ENCODE results near the gene SORCS2.
"Not testable (repeated sequence)": the region's sequence is repeated elsewhere in the genome, so short reads cannot be mapped to it uniquely, and the experiment has no call there.

SORCS2 gene

DNA sequence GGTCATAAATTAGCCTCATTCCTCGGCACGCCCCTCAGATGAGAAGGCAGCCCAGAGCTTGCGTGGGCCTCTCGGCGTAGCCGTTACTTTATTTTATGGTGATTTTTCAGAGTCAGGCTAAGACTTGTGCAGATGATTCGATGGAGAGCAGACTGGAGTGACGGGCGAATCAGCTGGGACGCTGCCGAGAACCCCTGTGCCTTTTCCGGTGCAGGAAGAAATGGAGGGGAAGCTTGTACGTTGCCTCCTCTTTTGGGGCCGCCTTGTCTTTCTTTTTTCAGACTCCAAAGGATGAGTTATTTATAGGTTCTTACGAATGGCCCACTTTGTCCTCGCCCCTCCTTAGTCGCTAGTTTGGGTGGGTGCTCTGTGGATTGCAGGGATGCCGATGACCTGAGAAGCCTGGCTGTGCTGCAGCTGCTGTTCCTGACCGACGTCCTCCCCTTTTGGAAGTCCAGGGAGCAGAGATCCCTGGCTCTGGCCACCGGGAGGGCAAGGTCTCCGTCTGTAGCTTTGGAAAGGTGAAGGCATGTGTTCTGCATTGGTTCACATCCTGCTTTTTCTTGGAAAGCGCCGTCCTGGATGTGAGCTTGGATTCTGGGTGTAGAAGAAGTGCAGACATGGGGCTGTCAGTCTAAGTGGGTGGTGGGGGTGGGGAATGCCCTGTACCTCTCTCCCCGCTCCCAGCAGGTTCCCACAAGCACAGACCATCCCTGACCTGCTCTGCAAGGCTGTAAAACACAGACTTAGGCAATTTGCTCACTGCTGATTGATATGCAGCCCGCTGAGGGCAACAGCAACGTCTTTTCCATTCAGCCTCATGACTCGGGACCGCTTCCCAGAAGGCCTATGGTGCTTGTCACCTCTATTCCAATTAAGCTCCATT, 9.3 kb downstream of the SORCS2 start:
- no peak for DNase-seq

- DNase-seq: no peak
Observed at GRCh38 chr4:7202411-7202810, 10.1 kb downstream of the SORCS2 start.

- no peak for DNase-seq
Observed at GRCh38 chr4:7204656-7205387, 12.5 kb downstream of the SORCS2 start.

DNA sequence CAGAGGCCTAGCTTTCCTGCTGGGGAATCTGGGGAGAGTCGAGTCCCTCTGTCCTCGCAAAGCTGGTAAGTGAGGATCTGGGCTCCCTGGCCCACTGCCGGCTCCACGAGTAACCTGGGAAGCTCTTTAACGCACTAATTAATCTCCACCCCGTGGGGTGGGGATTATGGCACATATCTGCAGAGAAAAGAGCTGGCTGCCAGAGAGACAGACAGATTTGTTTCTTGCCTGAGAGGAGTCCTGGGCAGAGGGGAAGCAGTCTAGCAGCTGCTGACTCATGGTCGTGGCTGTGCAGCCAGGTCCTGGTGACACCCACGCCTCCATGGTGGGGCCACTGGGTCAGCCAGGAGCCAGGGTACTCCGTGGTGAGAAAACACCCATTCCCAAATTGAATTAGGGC, 14.0 kb downstream of the SORCS2 start:
- no peak for DNase-seq

DNA sequence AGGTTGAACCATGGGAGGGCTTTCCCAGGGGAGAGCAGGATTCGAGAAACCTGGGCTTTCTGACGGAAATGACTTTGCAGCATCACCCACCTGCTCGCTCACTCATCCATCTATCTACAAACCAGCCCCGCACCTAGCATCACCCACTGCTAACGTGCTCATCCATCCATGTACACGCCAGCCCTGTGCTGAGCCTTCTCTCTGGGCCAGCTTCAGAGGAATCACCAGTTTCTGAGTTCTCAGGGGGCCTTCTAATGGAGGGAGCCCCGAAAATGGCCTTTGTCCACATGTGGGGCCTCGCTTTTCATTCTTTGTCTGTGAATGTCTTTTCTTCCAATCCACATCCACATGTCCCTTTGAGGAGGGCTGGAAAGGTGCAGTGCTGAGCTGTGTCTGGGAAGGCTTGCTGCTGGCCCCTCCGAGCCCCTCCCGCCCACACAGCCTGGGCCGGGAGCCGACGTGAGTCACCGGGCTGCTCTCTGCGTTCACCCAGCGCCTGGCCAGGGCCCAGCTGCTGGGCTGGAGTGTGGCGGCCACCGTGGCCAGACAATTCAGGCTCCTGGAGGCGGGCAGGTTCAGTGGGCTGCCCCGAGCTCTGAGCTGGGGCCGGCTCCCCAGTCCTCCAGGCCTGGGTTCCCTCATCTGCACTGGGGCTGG, 14.7 kb downstream of the SORCS2 start:
- DNase-seq: no peak

DNA sequence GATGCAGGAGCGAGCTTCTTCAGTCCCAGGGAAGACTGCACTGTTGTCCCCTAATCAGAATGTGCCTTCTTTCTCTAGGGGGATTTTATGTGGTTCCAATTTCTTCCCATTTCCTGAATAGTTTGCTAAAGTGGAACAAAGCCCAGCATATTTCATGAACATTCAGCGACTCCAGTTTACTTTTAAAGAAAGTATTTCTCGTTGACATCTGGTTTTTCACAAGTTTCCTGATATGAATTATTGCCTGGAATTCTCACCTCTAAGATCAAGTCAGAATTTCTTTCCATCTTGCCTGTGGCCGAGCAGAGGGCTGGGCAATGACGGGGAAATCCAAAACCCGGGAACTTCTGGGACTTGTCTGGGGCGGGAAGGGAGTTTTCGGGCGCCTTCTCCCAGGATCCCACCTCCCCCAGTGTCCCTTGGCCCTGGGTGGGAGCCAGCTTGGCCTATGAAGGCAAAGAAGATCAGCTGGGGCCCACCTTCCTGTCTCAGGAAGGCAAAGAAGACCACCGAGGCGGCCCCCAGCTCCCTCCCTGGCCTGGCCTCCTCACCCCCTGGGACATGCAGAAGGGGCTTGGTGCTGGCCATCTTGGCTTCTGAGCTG, 15.4 kb downstream of the SORCS2 start:
- DNase-seq: no peak

DNA sequence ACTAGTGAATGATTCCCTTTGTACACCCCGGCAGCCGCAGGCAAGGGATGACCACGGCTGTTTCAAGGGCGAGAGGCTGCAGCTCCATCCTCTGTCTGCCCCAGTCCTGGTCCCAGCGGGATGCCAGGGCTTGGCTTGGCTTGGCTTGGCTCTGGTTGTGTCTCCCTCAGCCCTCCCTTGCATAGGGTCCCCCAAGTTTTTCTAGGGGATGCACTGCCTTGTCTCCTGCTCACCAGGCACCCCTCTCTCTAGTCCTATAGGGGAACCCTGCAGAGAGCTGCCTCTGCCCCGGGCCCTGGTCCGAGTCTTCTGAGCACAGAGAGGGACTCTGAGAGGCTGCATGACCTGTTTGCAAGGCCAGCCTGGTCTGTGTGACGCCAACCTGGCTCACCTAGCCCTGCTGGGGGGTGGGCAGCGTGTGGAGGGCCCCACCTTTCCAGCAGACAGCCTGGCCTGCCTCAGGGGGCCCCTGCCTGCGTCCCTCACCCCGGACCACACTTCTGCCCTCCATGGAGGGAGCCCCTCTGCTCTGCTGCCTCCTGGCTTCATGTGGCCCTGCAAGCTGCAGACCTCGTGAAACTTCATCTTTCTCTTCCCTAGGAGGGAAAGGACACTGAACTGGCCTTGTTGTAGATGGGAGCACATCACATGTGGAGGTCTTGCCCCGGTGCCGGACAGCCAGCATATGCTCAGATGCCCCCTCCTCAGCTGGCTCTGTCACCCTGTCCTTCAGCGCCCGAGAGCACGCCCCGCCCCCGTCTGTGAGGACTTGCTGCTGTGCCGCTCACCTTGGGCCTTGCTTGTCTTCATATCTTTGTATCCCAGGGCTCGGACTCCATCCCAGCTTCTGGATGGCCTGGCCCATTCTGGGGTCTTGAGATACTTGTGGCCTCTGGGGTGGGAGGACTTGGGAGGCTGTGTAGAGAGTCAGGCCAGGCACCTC, 16.4 kb downstream of the SORCS2 start:
- DNase-seq: no peak

DNA sequence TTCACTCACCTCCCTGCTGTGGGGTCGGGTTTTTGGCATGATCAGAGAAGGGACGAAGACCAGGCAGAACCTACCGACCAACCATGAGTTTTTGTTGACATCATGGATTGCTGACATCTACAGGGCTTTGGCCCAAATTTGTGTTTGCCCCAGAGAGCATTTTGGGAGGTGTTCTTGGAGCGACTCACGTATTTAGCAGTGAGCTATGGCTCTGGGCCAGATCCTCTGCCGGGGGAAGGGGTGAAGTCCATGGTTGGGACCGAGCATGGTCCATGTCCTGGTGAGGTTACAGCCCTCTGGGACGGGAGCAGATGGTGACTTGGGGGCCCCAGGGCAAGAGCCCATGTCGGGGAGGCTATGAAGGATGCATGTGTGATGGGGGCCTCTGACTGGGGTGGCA, 17.4 kb downstream of the SORCS2 start:
- no peak for DNase-seq

DNA sequence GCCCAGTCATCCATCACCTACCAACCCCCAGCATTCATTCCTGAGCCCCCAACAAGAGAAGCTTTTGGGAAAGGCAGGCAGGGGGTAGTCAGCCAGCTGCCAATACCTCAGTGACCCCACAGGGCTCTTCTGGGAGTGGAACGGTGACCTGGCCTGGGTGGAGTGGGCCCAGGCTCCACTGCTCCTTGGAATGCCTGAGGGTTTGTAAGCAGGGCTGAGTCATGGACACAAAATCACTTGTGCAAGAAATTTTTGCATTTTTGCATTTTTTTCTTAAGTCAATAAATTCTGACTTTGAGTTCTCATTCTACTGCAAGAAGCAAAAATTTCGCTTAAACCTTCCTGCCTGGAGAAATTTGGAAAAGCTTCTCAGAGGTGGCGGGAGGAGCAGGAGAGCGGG, 18.5 kb downstream of the SORCS2 start:
- DNase-seq: no peak

DNA sequence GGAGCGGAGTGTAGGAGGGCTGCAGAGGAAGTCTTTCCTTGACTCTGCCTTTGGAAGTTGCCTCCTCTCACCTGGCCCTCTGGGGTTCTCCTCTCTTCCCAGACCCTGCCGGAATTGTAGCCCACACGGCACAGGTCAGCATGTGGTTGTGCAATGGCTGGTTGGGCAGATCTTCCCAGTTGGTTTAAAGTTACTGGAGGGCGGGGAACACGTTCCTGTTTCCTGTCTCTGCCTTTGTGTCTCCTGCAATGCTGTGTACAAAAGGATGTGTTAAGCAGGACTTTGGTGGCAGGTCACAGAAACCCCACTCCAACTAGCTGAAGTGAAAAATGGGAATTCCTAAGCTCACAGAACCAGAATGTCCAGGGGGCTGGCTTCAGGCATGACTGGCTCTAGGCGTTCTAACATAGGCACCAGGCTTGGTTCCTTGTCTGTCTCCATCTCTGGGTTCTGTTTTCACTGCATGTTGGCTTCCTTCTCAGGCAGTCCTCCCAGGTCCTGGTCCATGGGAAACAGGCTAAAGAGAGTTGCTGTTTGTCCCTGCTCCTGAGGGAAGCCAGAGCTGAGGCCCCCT, 19.9 kb downstream of the SORCS2 start:
- no peak for DNase-seq

DNA sequence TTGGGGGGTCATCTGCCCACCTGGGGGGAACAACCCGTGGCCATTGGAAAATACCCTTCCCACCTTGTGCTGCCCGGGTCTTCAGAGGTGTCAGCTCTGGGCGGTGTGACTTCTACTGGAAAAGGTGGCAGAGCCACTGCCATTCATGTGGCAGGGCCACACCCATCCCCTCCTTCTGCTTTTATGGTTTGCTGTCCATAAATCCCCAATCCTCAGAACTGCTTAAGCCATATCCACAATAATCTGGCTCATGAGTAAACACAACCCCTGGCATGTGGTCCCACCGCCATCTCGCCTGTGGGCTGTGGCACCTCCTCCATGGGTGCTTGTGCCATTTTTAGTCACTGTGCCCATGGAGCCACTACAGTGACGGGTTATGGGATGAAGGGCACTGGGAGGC, 20.6 kb downstream of the SORCS2 start:
- no peak for DNase-seq

DNA sequence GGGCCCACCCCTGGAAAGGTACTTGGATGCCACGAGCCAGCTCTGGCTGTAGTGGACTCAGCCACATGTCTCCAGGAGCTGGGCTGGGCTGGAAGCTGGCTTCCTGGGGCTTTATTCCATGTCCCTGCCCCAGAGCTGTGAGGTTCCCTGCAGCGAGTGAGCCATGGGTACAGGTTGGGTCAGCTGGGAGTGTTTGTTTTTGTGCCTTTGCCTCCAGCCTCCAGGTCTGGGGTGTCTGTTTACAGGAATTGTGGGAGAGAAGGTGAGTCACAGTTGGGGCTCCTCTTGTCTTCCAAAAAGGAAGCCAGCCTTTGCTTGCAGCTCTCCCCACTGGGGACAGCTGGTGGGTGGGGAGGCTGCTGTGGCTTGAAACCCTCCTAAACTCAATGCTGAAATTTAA, 21.5 kb downstream of the SORCS2 start:
- no peak for DNase-seq

GRCh38 chr4:7214359-7214758, 22.0 kb downstream of the SORCS2 start:
- DNase-seq: no peak

DNA sequence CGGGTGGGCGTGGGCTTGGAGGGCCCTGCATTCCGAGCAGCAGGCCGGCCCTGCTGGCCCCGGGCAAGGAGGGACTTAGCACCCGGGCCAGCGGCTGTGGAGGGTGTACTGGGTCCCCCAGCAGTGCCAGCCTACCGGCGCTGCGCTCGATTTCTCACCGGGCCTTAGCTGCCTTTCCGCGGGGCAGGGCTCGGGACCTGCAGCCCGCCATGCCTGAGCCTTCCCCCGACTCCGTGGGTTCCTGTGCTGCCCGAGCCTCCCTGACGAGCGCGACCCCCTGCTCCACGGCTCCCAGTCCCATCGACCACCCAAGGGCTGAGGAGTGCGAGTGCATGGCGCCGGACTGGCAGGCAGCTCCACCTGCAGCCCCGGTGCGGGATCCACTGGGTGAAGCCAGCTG, 22.8 kb downstream of the SORCS2 start:
- not testable (repeated sequence) for DNase-seq

DNA sequence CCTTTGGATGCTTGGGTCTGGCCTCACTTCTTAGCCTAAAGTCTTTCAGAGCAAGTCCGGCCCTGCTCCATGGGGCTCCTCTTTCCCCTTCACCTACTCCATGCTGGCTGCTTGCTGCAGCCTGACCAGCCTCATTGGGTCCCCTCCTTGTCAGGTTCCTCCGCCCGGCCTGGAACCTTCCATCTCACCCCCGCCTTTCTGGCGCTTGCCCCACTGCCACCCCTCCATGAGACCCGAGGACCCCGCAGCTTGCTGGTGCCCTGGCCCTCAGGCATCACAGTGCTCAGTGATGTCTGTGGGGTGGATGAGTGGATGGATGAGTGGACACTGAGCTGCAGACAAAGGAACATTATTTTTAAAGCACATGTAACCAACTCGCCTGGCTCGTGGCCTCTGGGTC, 24.7 kb downstream of the SORCS2 start:
- DNase-seq: no peak

DNA sequence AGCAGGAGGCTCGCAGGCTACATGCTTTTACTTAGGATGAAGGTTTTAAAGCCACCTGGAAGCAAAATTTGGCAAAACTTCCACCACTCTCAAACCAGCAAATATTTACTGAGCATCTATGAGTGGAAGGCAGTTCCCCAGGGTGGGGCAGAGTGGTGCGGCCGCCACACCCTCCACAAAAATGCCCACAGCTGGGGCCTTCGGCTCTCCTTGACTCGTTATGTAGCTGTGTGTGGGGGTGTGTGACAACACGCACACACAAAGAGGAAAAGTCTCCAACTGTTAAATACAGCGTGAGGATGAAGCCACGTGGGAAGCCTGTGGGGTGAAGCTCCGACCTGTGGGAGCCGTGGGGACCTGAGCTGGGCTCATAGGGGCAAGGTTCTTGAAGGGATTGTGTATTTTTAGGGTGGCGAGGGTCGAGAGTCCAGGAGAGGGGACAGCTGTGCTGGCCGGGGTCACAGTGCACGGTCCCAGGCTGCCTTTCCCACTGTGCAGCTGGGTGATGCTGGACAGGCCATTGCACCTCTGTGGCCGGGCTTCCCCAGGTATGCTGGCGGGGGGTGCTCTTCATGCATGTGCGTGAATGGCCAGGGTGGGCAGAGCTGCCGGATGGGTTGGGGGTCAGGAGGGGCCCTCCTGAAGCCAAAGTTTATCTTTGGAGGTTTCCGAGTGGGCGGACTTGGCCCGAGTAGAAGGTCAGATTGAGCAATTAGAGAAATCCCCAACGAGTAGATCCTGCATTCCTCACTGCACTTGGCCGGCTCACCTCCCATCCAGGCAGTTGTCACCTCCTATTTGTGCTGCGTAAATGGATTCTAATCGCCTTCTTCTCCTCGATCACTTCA, 25.4 kb downstream of the SORCS2 start:
- no peak for DNase-seq

GRCh38 chr4:7218686-7219085, 26.3 kb downstream of the SORCS2 start:
- DNase-seq: no peak

DNA sequence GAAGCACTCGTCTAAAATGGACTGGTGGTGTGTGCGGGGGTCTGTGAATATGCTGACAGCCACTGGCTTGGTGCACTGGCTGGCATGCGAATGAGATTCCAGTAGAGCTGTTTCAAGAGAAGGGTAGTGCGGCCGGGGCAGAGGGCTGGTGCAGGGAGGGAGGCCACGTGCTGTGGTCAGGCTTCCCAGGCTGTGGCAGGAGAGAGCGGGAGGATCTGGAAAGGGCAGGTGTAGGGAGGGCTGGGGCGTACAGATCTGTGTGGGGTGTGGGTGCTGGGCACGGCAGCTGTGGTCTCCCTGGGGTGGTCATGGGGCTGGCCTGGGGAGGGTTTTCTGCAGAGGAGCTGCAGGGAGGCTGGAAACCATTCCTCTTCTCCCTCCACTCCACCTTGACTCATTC, 30.2 kb downstream of the SORCS2 start:
- no peak for DNase-seq

DNA sequence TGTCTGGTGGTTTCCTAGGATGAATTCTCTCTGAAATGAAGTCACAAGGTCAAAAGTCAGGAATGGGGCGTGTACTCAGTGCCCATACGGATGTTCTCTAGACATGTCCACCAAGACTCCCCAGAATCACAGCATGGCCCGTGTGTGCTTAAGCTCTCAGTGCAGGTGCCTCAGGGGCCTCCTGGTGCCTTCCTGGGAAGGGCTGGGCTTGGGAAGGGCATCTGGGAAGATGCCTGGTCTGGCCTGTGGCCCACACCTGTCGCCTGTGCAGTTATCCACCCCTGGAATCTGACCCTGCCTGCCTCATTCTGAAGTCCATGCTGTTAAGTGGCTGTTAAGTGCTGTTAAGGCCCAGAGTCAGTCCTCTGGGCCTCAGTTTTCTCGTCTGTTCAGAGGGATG, 31.2 kb downstream of the SORCS2 start:
- no peak for DNase-seq

DNA sequence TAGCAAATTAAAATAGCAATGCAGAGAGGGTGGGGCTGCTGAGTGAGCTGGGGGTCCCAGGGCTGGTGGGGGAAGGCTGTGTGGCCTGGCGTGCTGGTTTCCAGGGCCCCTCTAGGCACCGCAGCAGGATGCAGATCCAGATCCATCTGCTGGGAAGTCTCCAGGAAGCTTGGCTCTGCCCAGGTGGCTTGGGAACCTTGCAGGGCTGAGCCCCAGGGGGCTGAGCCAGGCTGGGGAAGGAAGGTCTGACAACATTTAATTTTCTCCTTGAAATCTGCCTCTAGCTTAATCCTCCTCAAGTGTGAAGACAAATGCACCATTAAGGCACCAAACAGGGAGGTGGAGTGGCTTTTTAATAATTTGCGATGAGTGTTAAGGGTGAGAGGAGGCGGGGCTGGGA, 31.7 kb downstream of the SORCS2 start:
- no peak for DNase-seq

Measured in activated gamma-delta T cell treated with Interleukin-2 at 50 U/mL for 16 hours (primary cell).